Omental fat pad (tissue), 4 donors: ENCODE data around the gene TRAPPC5. TPM values are rescaled to one million over a fixed set of nuclear protein-coding genes. Genes with fewer than 3 reads are reported as not detected.

ENCODE experiments used
- ATAC-seq: fragments of 150-250 bp; one replicate; pipeline ENCODE4 v1.9.1; 2016; ENCODE audit warnings: mild to moderate bottlenecking, moderate library complexity; ENCODE audit not compliant: low FRiP score
- DNase-seq: peaks from one replicate; pipeline ENCODE4 v3.0.0-alpha.2; 2019; ENCODE audit warnings: low spot score
- total RNA-seq, 4 donors: library from RNA; depleted of rRNA; stranded (reverse); fragments of >200 nt; gene quantifications; one replicate each; pipeline ENCODE4 v1.1.0, GENCODE V29; 2016
- TF ChIP-seq, protein P1 (sequence below), 3 donors: fragments of 450-650 bp; IDR thresholded peaks; one replicate each; pipeline ENCODE4 v1.5.1; 2016 to 2017; ENCODE audit warnings: antibody characterized with exemption in 3 of 3, mild to moderate bottlenecking in 3 of 3, moderate library complexity in 2 of 3

Gene TRAPPC5
- total RNA-seq, 4 donors from 2014 or later: 54.1 to 83.6 (median 76.7) TPM

- ATAC-seq (no peak), DNase-seq (no peak)
- TF ChIP-seq, protein P1, sequence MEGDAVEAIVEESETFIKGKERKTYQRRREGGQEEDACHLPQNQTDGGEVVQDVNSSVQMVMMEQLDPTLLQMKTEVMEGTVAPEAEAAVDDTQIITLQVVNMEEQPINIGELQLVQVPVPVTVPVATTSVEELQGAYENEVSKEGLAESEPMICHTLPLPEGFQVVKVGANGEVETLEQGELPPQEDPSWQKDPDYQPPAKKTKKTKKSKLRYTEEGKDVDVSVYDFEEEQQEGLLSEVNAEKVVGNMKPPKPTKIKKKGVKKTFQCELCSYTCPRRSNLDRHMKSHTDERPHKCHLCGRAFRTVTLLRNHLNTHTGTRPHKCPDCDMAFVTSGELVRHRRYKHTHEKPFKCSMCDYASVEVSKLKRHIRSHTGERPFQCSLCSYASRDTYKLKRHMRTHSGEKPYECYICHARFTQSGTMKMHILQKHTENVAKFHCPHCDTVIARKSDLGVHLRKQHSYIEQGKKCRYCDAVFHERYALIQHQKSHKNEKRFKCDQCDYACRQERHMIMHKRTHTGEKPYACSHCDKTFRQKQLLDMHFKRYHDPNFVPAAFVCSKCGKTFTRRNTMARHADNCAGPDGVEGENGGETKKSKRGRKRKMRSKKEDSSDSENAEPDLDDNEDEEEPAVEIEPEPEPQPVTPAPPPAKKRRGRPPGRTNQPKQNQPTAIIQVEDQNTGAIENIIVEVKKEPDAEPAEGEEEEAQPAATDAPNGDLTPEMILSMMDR (IDR thresholded peaks at IDR 0.05): no peak
Measured at GRCh38 chr19:7694499-7694898, 13.9 kb downstream of the TRAPPC5 start.

DNA sequence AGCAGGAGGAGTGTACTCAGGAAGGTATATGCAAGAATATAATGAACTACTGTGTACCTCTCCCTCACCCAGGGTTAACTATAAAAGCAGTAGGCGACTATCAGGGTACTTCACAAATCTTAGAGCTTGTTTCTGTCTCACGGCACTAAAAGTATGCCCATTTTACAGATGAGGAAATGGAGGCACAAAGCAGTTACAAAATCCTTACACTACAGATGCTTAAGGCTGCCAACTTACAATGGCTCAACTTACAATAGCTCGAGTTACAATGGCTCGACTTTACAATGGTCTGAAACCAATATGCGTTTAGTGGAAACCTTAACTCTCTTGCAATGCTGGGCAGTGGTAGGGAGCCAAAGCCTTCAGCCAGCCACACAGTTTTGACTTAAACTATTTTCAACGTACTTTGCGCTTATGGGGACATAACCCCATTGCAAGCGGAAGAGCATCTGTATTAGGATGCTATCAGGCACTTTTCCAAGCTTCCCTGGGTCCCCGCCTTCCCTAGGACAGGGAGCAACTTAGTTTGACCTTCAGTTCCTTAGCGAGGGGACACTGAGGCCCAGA, 17.2 kb downstream of the TRAPPC5 start:
- ATAC-seq (no peak), DNase-seq (no peak)
- TF ChIP-seq, protein P1 (IDR thresholded peaks at IDR 0.05): no peak

DNA sequence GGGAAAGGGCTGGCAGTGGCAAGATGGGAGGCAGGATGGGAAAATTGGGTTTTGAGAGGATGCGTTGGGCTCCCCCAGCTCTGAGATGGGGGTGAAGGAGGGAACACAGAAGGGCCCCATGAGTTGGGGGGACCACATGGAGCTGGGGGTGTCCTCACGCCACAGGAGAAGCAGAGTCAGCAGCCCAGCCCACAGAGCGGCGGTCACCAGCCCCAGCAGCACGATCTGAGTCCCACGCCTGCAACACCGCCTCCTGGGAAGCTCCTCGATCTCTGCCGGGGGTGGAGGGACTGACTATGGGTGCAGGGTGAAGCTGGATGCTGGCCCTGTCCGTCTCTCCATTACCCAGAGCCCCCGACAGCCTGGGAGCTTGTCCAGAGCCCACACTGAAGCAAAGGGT, 17.9 kb downstream of the TRAPPC5 start:
- DNase-seq: no peak
- no peak for ATAC-seq
- TF ChIP-seq, protein P1 (IDR thresholded peaks at IDR 0.05): no peak

- no peak for DNase-seq
- TF ChIP-seq, protein P1 (IDR thresholded peaks at IDR 0.05): no peak
- no peak for ATAC-seq
Measured at GRCh38 chr19:7699003-7699402, 18.4 kb downstream of the TRAPPC5 start.

GRCh38 chr19:7699417-7700401, 19.1 kb downstream of the TRAPPC5 start:
- ATAC-seq (no peak), DNase-seq (no peak)
- TF ChIP-seq, protein P1 (IDR thresholded peaks at IDR 0.05): no peak

GRCh38 chr19:7701049-7701653, 20.5 kb downstream of the TRAPPC5 start:
- ATAC-seq (no peak), DNase-seq (no peak)
- TF ChIP-seq, protein P1 (IDR thresholded peaks at IDR 0.05): no peak
